NK-92 treated with Interleukin-12 subunit alpha and Interleukin-12 subunit beta, amount 100 ng/mL, for 24 hours (cell line): ENCODE measurements around the gene SCAI.
"Not testable (repeated sequence)": the region's sequence is repeated elsewhere in the genome, so short reads cannot be mapped to it uniquely, and the experiment has no call there.

ENCODE experiments used
- DNase-seq: peaks from one replicate; lab custom pipeline; 2025; lab: John Stamatoyannopoulos, UW

Gene SCAI

DNA sequence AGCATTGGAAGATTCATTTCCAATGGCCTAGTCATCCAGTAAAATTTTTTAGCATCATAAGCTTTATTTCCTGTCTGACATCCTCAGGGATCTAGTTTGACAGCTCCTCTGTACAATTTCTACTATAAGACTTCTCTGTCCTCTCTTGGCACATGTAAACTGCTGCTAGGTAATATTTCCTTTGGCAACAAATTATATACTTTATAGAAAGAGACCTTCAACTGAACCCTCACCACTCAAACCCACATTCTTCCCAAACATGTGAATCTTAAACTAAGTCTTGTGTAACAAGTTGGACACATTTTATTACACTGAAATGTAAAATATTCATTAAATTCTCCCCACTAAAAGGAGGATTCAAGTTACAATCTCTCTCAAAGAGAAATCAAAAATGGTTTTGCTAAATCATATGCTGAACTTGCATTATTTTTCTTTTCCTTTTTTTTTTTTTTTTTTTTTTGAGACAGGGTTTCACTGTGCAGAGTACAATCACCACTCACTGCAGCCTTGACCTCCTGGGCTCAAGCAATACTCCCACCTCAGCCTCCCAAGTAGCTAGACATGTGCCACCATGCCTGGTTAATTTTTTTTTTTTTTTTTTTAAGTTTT, 36.9 kb downstream of the SCAI start:
- DNase-seq = no peak

DNA sequence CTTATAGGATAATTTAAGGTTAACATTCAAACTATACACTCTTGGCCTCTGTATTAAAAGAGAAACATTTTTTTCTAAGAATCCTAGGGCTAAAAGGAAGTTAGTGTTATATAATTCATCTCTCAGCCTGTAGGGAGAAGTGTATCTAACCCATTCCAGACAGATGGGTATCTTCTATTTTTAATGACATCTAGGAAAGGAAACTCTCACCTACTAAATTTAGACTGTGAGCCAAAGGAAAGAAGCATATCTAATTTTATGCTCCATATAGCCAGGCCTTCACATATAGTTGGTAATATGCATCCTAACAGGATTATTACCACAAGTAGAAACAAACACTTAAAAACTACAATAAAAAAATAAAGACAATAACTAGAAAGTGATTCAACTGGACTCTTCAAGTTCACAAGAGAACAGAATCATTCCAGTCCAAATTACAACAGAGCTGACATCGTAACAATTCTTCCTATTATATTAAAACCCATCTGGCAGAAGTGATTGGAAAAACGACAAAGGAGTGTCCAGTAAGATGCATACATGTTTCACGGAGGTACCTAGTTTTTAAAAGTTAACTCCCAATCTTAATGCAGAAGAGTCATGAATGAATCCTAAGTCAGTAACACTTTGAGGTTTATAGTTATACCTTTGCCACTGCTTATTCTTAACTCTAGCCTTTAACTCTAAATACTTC, 39.4 kb downstream of the SCAI start:
- no peak for DNase-seq

DNA sequence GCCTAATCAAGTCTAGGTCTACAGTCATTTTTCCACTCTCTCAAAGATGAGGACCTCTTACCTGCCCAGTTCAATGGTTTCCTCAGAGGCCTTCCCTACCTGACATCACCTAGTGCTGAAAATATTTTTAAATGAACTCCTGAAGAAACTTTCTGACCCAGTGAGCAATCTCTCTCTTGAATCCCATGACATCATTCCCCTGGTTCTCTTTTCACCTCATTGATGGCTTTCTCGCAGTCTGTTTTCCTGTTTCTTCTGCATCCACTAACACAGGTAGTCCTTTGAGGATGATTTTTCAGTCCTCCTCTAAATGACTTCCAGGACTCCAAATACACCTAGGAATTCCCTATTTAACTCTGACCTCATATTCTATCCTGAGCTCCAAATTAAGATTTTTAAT, 40.3 kb downstream of the SCAI start:
- DNase-seq = no peak

DNA sequence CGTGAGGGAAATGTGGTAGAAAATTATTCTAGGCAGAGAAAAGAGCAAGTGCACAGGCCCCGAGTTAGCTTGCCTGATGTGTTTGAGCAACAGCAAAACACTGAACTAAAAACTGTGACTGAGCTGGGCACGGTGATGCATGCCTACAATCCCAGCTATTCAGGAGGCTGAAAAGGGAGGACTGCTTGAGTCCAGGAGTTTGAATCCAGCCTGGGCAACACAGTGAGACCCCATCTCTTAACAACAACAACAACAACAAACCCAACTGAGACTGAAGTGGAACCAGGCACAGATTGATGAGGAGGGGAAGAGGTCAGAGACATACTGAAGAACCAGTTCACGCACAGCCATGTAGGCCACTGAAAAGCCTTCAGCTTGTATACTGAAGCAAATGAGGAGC, 42.5 kb downstream of the SCAI start:
- no peak for DNase-seq

DNA sequence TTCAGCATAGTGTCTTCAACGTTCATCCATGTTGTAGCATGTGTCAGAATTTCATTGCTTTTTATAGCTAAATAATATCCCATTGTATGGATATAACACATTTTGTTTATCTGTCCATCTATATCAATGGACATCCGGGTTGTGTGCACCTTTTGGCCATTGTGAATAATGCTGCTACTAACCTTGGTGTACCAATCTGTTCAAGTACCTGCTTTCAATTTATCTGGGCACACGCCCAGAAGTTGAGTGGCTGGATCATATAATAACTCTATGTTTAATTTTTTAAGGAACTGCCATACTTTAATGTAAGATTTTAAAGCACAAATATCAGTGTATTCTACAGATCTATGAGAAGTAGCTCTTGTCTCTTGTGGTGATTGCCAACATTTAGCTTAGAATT, 43.5 kb downstream of the SCAI start:
- no peak for DNase-seq

DNA sequence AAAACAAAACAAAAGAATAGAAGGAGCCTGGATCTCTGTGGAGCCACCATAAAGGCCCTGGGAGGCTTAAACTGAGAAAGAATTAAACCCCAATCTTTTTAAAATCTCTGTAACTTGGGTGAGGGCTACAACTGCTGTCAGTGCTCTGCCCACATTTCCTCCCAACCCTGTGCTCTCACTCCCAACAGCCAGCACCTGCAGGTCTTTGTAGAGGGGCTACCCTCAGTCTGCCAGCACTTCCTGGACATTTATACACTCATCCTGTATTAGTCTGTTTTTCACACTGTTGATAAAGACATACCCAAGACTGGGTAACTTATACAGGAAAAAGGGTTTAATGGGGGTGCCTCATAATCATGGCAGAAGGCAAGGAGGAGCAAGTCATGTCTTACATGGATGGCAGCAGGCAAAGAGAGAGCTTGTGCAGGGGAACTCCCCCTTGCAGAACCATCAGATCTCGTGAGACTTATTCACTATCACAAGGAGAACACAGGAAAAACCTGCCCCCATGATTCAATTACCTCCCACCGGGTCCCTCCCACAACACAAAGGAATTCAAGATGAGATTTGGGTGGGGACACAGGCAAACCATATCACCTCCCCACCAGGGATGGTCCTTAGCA, 47.4 kb downstream of the SCAI start:
- no peak for DNase-seq

DNA sequence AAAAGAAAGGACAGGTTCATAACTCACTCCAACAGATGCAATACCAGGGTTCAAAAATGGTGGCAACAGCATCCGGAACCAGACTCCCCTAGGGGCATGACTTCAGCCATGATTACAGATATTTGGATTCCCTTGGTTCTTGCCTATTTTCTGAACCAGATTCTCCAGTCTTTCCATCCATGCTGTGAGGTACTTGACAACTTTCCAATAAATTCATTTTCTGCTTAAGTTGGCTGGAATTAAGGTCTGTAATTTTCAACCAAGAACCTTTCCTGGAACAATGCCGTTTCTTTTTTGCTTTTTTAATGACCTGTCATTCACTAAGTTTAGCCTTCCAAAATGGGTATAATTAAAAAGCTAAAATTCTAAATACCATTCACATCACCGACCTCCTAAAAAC, 52.2 kb downstream of the SCAI start:
- no peak for DNase-seq

DNA sequence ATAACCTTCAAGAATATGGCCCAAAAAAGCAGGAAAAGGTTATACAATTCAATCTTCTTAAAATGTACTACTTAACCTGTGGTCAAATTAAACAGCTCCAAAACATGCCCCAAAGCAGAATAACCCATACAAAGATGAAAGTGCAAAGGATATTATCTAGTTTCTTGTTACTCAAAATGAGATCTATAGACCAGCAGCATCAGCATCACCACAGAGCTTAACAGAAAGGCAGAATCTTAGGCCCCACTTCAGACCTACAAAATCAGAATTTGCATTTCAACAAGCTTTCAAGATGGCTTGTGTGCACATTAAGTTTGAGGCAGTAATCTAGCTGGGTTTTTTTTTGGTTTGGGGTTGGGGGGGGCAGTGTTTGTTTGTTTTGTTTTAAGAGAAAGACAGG, 54.0 kb downstream of the SCAI start:
- DNase-seq = no peak

DNA sequence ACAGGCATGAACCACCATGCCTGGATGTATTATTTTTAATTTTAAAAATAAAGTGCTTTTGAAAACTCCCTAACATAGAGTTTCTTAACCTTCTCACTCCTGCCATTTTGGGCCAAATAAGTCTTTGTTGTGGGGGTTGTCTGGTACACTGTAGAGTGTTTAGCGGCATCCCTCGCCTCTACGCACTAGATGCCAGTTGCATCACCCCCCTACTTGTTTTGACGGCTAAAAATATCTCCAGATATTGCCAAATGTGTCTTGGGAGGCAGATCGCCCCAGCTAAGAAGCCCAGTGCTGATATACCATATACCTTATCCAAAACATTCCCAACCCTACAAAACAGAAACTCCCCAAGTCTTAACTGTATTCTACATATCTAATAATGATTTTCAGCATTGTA, 54.6 kb downstream of the SCAI start:
- no peak for DNase-seq

DNA sequence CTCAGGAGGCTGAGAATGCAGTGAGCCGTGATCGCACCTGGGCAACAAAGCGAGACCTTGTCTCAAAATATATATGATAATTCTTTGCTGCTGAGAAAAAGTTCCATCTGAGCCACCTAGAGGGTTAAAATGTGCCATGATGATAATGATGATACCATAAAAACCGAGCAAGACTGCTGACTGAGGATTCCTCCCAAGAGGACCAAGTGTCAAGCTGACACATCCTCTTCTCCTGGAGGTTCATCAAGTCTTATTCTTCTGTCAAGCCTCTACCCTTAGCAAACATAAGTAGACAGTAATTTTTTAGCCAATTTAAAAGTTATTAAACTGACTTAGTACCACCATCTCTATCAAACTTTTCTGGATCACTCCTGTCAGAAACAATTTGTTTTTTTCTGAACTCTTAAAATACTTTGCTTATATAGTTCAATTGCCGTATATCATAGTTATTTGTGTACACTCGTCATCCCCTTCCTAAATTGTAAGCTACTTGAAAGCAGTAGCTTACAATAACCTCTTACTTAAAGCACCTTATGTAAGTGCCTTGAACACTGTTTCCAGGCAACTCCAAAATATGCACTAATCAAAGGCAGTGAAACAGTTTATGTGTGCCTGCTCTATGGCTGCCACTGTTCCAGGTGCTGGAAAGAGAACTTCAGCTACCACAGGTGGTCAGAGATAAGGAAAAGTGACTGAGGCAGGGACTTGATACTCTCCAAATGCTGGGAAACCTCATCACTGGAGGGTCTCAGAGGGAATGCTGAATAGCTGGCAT, 57.4 kb downstream of the SCAI start:
- no peak for DNase-seq

DNA sequence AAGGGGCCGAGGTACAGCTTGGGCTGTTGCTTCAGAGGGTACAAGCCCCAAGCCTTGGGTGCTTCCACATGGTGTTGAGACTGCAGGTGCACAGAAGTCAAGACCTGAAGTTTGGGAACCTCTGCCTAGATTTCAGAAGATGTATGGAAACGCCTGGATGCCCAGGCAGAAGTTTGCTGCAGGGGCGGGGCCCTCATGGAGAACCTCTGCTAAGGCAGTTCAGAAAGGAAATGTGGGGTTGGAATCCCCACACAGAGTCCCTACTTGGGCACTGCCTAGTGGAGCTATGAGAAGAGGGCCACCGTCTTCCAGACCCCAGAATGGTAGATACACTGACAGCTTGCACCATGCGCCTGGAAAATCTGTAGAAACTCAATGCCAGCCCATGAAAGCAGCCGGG, 61.1 kb downstream of the SCAI start:
- not testable (repeated sequence) for DNase-seq

DNA sequence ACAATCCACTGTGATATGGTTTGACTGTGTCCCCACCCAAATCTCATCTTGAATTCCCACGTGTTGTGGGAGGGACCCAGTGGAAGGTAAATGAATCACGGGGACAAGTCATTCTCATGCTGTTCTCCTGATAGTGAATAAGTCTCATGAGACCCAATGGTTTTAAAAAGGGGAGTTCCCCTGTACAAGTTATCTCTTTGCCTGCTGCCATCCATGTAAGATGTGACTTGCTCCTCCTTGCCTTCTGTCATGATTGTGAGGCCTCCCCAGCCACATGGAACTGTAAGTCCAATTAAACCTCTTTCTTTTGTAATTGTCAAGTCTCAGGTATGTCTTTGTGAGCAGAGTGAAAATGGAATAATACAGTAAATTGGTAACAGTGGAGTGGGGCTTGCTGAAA, 62.5 kb downstream of the SCAI start:
- DNase-seq = not testable (repeated sequence)

DNA sequence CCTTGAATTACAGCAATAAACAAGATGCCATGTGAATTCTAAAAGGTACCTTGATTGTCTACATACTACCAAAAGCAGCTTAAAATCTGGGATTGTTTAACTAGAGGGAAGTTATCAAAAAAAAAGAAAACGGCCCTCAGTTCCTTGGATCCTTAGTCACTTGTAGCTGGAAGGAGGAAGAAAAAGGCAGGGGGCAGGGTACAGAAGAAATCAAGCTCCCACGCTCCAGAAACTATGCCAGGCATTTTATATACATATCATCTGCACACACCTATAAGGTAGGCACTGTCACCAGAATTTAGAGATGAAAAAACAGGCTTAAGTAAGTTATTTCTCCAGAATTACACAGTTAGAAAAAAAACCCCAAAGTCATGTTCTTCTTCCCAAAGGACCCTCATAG, 63.4 kb downstream of the SCAI start:
- no peak for DNase-seq

DNA sequence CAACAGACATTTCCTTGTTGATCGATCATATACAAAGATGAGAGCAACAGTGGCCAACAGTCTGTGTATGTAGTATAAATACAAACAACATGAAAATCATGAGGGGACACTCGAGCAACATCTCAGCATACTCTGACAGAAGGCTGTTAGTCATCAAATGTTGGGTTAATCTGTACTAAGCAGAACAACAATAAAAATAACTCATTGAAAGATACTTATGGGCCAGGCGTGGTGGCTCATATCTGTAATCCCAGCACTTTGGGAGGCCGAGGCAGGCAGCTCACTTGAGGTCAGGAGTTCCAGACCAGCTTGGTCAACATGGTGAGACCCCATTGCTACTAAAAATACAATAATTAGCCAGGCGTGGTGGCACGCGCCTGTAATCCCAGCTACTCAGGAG, 67.3 kb downstream of the SCAI start:
- no peak for DNase-seq

DNA sequence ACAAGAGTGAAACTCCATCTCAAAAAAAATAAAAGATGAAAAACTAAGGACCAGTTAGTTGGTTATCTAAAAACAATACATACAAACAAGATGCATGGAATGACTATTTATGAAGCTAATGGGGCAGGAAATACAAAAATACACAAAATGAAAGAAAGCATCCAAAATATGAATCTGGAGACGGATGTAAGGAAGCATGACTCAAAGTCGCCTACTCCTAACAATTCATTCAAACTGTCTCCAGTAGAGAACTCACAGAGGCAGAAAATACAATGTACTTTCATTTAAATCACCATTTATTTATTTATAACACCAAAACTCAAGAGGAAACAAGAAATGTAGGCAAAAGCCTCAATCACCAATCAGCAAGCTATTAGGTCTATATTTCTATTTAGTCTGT, 68.4 kb downstream of the SCAI start:
- no peak for DNase-seq

DNA sequence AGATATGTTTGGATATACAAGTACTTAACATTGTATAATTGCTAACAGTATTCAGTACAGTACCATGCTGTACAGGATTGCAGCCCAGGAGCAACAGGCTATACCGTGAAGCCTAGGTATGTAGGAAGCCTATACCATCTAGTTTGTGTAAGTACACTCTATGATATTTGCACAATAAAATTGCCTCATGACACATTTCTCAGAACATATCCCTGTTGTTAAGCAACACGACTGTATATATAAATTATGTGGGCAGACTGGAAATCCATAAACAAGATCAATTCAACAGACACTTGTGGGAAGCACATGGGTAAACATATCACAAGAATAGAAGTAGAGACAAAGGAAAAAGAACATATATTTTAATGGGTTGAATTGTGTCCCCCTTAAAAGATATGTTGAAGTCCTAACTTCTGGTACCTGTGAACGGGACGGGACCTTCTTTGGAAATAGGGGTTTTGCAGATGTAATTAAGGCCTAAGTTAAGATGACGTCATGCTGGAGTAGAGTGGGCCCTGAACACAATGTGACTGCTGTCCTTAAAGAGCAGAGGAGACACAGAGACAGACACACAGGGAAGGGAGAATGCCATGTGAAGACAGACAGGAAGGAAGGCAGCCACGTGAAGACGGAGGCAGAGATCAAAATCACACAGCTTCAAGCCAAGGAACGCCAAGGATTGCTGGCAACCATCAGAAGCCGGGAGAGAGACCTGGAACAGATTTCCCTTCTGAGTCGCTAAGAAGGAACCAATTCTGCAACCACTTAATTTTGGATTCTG, 76.3 kb downstream of the SCAI start:
- DNase-seq = no peak

DNA sequence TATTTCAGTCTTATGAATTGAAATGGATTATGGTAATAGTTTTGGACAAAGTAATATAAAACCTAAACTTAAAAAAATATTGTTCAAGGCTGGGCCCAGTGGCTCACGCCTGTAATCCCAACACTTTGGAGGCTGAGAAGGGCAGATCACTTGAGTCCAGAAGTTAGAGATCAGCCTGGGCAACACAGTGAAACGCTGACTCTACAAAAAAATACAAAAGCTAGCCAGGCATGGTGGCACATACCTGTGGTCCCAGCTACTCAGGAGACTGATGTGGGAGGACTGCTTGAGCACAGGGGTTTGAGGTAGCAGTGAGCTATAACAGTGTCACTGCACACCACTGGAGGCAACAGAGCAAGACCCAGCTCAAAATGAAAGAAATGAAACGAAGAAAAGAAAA, 81.9 kb downstream of the SCAI start:
- no peak for DNase-seq

DNA sequence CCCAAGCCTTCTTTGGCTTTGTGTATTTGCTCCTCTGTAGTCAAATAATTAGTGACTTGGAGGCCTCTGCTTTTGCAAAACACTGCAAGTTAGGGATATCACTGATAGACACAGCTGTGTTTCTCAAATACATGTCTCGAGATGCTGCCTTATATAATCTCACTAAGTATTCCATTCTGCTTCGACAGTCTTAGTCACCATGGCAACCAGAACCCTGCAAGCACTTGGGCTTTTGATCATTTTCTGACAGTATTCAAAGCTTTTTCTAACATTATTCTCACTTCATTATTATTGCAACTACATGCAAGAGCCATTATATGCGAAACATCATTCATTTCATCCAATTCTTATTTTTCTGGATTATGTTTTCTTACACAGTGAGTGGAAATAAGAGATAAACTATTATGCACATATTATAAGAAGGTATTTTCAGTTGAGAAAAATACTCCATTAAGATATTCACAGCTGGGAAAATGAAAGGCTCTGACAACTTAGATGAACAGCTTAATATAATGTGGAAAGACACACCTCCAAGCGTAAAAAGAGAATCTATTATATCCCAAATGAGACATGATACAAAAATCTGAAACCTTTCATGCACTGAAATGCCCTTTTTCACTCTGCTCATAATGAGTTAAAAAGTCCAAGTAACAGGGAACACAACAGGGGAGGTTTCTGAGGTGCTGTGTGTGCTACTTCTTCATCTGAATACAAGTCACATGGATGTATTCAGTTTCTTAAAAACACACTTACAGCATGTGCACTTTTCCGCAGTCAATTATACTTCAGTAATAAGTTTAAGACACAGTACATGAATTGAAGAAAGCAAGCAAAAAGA, 93.9 kb downstream of the SCAI start:
- no peak for DNase-seq

DNA sequence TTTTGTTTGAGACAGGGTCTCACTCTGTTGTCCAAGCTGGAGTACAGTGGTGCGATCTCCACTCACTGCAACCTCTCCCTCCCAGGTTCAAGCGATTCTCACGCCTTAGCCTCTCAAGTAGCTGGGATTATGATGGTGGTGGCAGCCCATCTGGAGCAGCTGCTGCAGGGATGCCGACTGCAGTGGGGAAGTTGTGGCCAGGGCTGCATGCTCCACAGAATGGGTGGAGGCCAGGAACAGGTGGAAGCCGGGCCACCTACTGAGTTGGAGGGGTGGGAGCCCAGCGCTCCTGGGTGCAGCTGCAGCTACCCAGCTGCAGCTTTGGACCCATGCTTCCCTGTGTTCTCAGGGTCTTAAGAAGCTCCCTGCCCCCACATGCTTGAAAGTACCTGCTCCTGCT, 99.7 kb downstream of the SCAI start:
- DNase-seq = no peak

DNA sequence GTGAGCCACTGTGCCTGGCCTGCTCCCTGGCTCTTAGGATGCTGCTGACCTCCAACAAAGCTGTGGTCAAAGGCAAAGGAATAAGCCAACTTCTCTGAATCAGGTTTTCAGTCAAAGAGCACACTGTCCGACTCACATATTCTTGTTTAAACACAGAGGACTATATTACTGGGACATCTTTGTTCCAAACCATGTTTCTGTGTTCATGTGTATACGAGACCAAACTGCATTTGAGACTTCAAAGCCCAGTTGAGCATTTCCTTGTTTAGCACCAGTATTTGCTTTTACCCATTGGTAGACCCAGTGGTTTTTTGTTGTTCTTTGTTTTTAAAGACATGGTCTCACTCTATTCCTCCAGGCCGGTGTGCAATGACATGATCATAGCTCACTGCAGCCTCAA, 100.2 kb downstream of the SCAI start:
- DNase-seq = no peak

DNA sequence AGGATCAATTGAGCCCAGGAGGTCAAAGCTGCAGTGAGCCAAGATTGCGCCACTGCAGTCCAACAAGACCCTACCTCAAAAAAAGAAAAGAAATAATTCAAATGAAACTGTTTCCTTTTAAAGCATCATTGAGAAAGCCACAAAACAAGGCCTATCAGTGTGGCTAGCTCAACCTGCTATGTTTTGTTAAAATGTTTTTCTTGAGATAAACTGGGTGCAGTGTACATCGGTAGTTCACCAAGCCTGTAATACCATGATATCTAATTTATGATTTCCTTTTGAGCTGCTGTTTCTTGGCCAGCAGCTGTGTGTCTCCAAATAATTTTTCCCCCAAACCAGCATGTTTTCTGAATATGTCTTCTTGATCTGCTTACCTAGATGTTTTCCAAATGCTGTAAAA, 105.2 kb downstream of the SCAI start:
- DNase-seq = no peak
